Left renal cortex interstitium (tissue), 4 donors: ENCODE data around the gene ADAP1. TPM values are rescaled to one million over a fixed set of nuclear protein-coding genes. Genes with fewer than 3 reads are reported as not detected.

ENCODE experiments used
- polyA plus RNA-seq, 4 donors: library from polyadenylated mRNA; unstranded; fragments of 120-200 nt; gene quantifications; one replicate each; pipeline ENCODE4 v1.2.1, GENCODE V29; 2013; ENCODE audit not compliant: insufficient read length in 4 of 4

The ADAP1 gene
- polyA plus RNA-seq, 4 donors, result 11.5 to 22.3 (median 18.5) TPM

Other genes with a start within 250 kb of the ADAP1 start
- gene DNAAF5, start 228.0 kb downstream of the ADAP1 start, polyA plus RNA-seq, result 10 to 100 TPM; 29.2 to 45.5 (median 36.3) TPM
- gene PRKAR1B, start 227.4 kb downstream of the ADAP1 start, polyA plus RNA-seq, result 10 to 100 TPM; 39.3 to 48.7 (median 42.8) TPM
- gene SUN1, start 122.2 kb downstream of the ADAP1 start, polyA plus RNA-seq, result 100 to 1,000 TPM; 107 to 191 (median 147) TPM
- 10 to 100 TPM; 29.7 to 67.4 (median 51.2) TPM for gene GET4, start 78.1 kb downstream of the ADAP1 start, polyA plus RNA-seq
- gene COX19, start 20.9 kb upstream of the ADAP1 start, polyA plus RNA-seq, result 10 to 100 TPM; 10.3 to 17.0 (median 14.8) TPM
- gene CYP2W1, start 28.5 kb upstream of the ADAP1 start, polyA plus RNA-seq, result 1 to 10 TPM; 1.9 to 6.1 (median 2.9) TPM
- 1 to 10 TPM; 1.9 to 5.5 (median 4.3) TPM for gene GPR146, start 89.9 kb upstream of the ADAP1 start, polyA plus RNA-seq
- gene GPER1, start 133.4 kb upstream of the ADAP1 start, polyA plus RNA-seq, result 1 to 10 TPM; 5.0 to 6.9 (median 6.6) TPM
- 10 to 100 TPM; 18.6 to 25.9 (median 25.0) TPM for gene ZFAND2A, start 205.5 kb upstream of the ADAP1 start, polyA plus RNA-seq